GM21447 (cell line): ENCODE measurements around the gene LRRIQ1.

Experiments used
- ATAC-seq: cut with Tn5 transposase; IDR thresholded peaks from one replicate; pipeline ENCODE4 v1.9.1; 2021; ENCODE audit not compliant: unreplicated experiment

The LRRIQ1 gene

DNA sequence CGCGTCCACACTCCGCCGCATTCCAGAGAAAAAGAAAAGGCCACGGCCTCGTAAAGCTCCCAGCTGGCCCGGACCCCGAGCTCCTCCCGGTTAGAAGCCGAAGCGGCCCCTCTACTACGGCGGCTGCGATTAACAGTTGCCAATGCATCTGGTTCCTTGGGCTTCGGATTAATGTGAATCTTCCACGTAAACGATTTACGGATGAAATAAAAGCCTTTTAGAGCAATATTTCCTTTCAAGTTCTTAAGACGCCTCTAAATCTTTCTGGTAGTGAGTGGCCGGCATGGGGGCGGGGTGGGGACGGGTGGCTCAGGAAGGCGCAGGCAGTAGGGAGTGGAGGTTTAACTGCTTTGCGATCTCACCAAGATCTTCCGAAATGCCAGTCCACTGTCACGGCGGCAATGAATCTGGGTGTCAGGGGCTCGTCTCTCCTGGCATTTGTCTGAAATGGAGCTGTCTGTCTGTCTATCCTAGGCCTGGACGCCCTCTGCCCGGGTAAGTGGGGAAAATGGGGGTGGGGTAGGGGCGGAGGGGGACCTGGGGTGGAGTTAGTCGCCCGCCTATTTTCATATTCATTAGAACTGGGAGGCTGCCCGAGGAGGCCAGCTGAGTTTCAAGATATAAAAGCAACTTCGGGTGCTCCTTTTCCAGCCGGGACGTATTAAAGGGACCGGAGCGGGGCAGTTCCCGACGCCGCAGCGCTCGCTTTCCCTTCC is 243.5 kb downstream of the LRRIQ1 start:
- ATAC-seq = no peak

DNA sequence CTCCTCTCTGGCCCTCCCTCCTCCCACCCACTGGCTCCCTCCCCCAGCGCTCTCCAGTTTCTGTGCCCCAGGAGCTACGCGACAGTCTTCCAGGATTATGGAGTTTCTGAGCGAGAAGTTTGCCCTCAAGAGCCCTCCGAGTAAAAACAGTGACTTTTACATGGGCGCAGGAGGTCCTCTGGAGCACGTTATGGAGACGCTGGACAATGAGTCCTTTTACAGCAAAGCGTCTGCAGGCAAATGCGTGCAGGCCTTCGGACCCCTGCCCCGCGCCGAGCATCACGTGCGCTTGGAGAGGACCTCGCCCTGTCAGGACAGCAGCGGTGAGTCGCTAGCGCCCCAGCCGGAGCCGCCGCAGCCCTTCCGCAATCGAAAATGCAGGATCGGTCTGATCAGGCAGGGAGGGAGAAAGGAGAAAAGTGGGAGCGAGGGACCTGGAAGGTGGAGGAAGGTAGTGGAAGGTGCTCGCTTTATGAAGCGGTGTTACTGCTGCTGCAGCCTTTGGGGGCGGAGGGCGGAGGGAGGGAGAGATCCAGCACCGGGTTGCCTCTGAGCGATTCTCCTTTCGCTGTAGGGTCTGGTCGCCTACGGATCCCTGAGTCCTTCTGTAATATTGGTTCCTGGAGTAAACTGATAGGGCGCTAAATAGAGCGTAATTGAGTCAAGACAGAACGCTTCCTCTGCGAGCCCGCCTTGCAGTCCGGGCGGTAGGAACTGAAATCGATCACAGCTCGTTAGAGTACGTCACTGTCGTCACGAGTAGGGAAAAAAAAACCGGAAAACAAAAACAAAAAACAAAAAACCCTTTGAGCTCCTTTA is 244.2 kb downstream of the LRRIQ1 start, which contains the start of gene ALX1:
Gene ALX1 (plus strand): TSS at position 56 of the 819 bp plus-strand sequence. CDS start 42 bp downstream, at position 98.
- ATAC-seq = no peak

- ATAC-seq = no peak
These were observed 245.0 kb downstream of the LRRIQ1 start for GRCh38 chr12:85280984-85281630.

GRCh38 chr12:85281636-85282312 is 245.6 kb downstream of the LRRIQ1 start:
- ATAC-seq = no peak

GRCh38 chr12:85283560-85283959 is 247.4 kb downstream of the LRRIQ1 start:
- no peak for ATAC-seq
